GM23338 (cell line): ENCODE results near the gene RNH1. TPM values are rescaled to one million over a fixed set of nuclear protein-coding genes. Genes with fewer than 3 reads are reported as not detected.

ENCODE experiments used
- ATAC-seq: fragments of 200-7000 bp; cut with Tn5 transposase; 3 replicates; pipeline ENCODE4 v1.9.1; 2020
- DNase-seq: peaks from one replicate; pipeline ENCODE4 v3.0.0-alpha.2; 2015; ENCODE audit warnings: low spot score
- H2AFZ ChIP-seq: fragments of 200-600 bp; sonication (generic); 2 replicates; pipeline ENCODE4 v1.8.0; 2016; ENCODE audit warnings: antibody characterized with exemption, mild to moderate bottlenecking, moderate library complexity
- H3F3A ChIP-seq: fragments of 200-600 bp; sonication (generic); replicated peaks from 2 replicates; pipeline ENCODE4 v1.8.0; 2017; ENCODE audit warnings: antibody characterized with exemption, mixed run types, low read depth
- H3K27ac ChIP-seq: fragments of 200-600 bp; sonication (generic); 2 replicates; pipeline ENCODE4 v1.6.1; 2016; ENCODE audit warnings: low read depth
- H3K27me3 ChIP-seq: fragments of 200-600 bp; sonication (generic); 2 replicates; pipeline ENCODE4 v1.8.0; 2016; ENCODE audit warnings: mild to moderate bottlenecking, mixed run types, moderate library complexity; ENCODE audit not compliant: insufficient read depth
- H3K36me3 ChIP-seq: fragments of 200-600 bp; sonication (generic); 2 replicates; pipeline ENCODE4 v1.8.0; 2016; ENCODE audit warnings: mild to moderate bottlenecking; ENCODE audit not compliant: insufficient read depth
- H3K4me1 ChIP-seq: fragments of 200-600 bp; sonication (generic); 2 replicates; pipeline ENCODE4 v1.8.0; 2016; ENCODE audit warnings: mild to moderate bottlenecking, moderate library complexity; ENCODE audit not compliant: insufficient read depth
- H3K4me2 ChIP-seq: fragments of 200-600 bp; sonication (generic); 2 replicates; pipeline ENCODE4 v1.7.1; 2017; ENCODE audit warnings: mixed run types
- H3K4me3 ChIP-seq: fragments of 200-600 bp; sonication (generic); 2 replicates; pipeline ENCODE4 v1.6.1; 2016; ENCODE audit warnings: mixed run types
- H3K79me2 ChIP-seq: fragments of 200-600 bp; sonication (generic); replicated peaks from 2 replicates; pipeline ENCODE4 v1.8.0; 2017; ENCODE audit warnings: mild to moderate bottlenecking; ENCODE audit not compliant: insufficient read depth
- H3K9me2 ChIP-seq: fragments of 200-600 bp; sonication (generic); 2 replicates; pipeline ENCODE4 v1.8.0; 2017; ENCODE audit not compliant: insufficient read depth
- H4K20me1 ChIP-seq: fragments of 200-600 bp; sonication (generic); replicated peaks from 2 replicates; pipeline ENCODE4 v1.8.0; 2017; ENCODE audit warnings: mild to moderate bottlenecking; ENCODE audit not compliant: insufficient read depth
- H3K27ac Mint-ChIP-seq: 2 replicates; pipeline ENCODE4 v1.8.0; 2020; ENCODE audit warnings: inconsistent platforms, mild to moderate bottlenecking, moderate library complexity, mixed read lengths
- H3K27me3 Mint-ChIP-seq: 3 replicates; pipeline ENCODE4 v1.8.0; 2022; ENCODE audit warnings: low read depth, mild to moderate bottlenecking, moderate library complexity, mixed read lengths, inconsistent platforms; ENCODE audit not compliant: insufficient read depth, poor library complexity
- H3K36me3 Mint-ChIP-seq: 3 replicates; pipeline ENCODE4 v1.8.0; 2021; ENCODE audit warnings: low read depth, mild to moderate bottlenecking, inconsistent platforms, moderate library complexity, mixed read lengths
- H3K4me1 Mint-ChIP-seq: 3 replicates; pipeline ENCODE4 v1.8.0; 2020; ENCODE audit warnings: mild to moderate bottlenecking, inconsistent platforms, mixed read lengths
- H3K4me3 Mint-ChIP-seq: 3 replicates; pipeline ENCODE4 v1.8.0; 2021; ENCODE audit warnings: moderate library complexity, mild to moderate bottlenecking, inconsistent platforms, mixed read lengths
- H3K9me3 Mint-ChIP-seq: 3 replicates; pipeline ENCODE4 v1.8.0; 2020; ENCODE audit warnings: moderate library complexity, mild to moderate bottlenecking, inconsistent platforms, mixed read lengths
- CREB1 ChIP-seq: fragments of 250-450 bp; sonication (Bioruptor Pico); IDR thresholded peaks from 2 replicates; pipeline ENCODE4 v1.5.0; 2020; ENCODE audit warnings: low read depth, mild to moderate bottlenecking, moderate library complexity
- ETS1 ChIP-seq: IDR thresholded peaks from 2 replicates; pipeline ENCODE4 v1.6.1; 2016; ENCODE audit warnings: antibody characterized with exemption
- EZH2 ChIP-seq: fragments of 200-600 bp; sonication (generic); IDR thresholded peaks from one replicate; pipeline ENCODE4 v1.8.0; 2017; ENCODE audit warnings: antibody characterized with exemption, mild to moderate bottlenecking, low read depth; ENCODE audit not compliant: unreplicated experiment
- EZH2phosphoT487 ChIP-seq: fragments of 200-600 bp; sonication (generic); IDR thresholded peaks from one replicate; pipeline ENCODE4 v1.8.1; 2018; ENCODE audit warnings: antibody characterized with exemption; ENCODE audit not compliant: unreplicated experiment
- JUNB ChIP-seq: IDR thresholded peaks from one replicate; pipeline ENCODE4 v1.6.1; 2016; ENCODE audit warnings: antibody characterized with exemption; ENCODE audit not compliant: unreplicated experiment
- NANOG ChIP-seq: IDR thresholded peaks from 2 replicates; pipeline ENCODE4 v1.6.1; 2016; ENCODE audit warnings: antibody characterized with exemption, borderline replicate concordance
- POLR2AphosphoS5 ChIP-seq: IDR thresholded peaks from 2 replicates; pipeline ENCODE4 v1.6.1; 2016; ENCODE audit warnings: antibody characterized with exemption, low read depth
- STAT1 ChIP-seq: IDR thresholded peaks from one replicate; pipeline ENCODE4 v1.6.1; 2016; ENCODE audit warnings: antibody characterized with exemption; ENCODE audit not compliant: unreplicated experiment
- ZNF114 ChIP-seq: fragments of 250-450 bp; sonication (Bioruptor Pico); IDR thresholded peaks from 2 replicates; pipeline ENCODE4 v1.5.0; 2020; ENCODE audit warnings: mild to moderate bottlenecking, moderate library complexity
- ZNF331 ChIP-seq: fragments of 250-450 bp; sonication (Bioruptor Pico); IDR thresholded peaks from 2 replicates; pipeline ENCODE4 v1.5.0; 2020; ENCODE audit warnings: low read depth, mild to moderate bottlenecking, moderate library complexity
- ZNF462 ChIP-seq: fragments of 250-450 bp; sonication (Bioruptor Pico); IDR thresholded peaks from 2 replicates; pipeline ENCODE4 v1.5.0; 2020; ENCODE audit warnings: mild to moderate bottlenecking, moderate library complexity
- polyA plus RNA-seq: library from polyadenylated mRNA; unstranded; fragments of >200 nt; fragmentation: Nextera tagmentation; extraction: Ambion mirVana; gene quantifications from 2 replicates; pipeline ENCODE4 v1.2.1, GENCODE V29; 2016
- total RNA-seq: library from RNA; depleted of rRNA; stranded (reverse); fragments of >200 nt; shearing (Covaris generic); gene quantifications from 2 replicates; pipeline ENCODE4 v1.2.3, GENCODE V29; 2014
- TF ChIP-seq, protein P1 (sequence below): IDR thresholded peaks from one replicate; pipeline ENCODE4 v1.6.1; 2018; ENCODE audit warnings: antibody characterized with exemption; ENCODE audit not compliant: unreplicated experiment
- TF ChIP-seq, protein P2 (sequence below), 2 experiments: fragments of 200-600 bp in 1 of 2; sonication (generic) in 1 of 2; conservative IDR thresholded peaks; 2 replicates each; pipeline versions ENCODE4 v1.5.1 to v1.6.1; 2016 to 2017; ENCODE audit warnings: antibody characterized with exemption in 2 of 2, low read depth in 2 of 2, mild to moderate bottlenecking in 2 of 2, moderate library complexity in 1 of 2

The RNH1 gene
- total and polyA plus RNA-seq, 2 experiments from 2014 or later: 33.3 to 56.3 TPM

- Histone ChIP-seq H3K27me3 (no peaks in the 10 kb centered on the region), H3K27ac (no peak overlapping the region), H3K4me2 (no peak overlapping the region), H3K9me2 (no peaks in the 10 kb centered on the region), H3K79me2 (no peaks in the 10 kb centered on the region), H3K4me3 (no peak overlapping the region), H3K36me3 (no peaks in the 10 kb centered on the region), H3K4me1 (no peaks in the 10 kb centered on the region), H4K20me1 (no peaks in the 10 kb centered on the region), H2AFZ (no peak overlapping the region), H3F3A (no peaks in the 10 kb centered on the region)
- Mint-ChIP-seq H3K4me3 (no peak overlapping the region), H3K4me1 (no peaks in the 10 kb centered on the region), H3K9me3 (peaks cover 2% of the 10 kb centered on the region; the same call in 1 of the 3 replicates), H3K36me3 (peaks cover 11% of the 10 kb centered on the region), H3K27me3 (peaks cover 9% of the 10 kb centered on the region), H3K27ac (no peak overlapping the region)
- ATAC-seq (no peak), DNase-seq (no peak)
- TF ChIP-seq EZH2: no peak
- TF ChIP-seq ZNF331: no peak
- TF ChIP-seq EZH2phosphoT487: no peak
- TF ChIP-seq ZNF114 (CRISPR knock-in tag): no peak
- TF ChIP-seq NANOG: no peak
- no peak for TF ChIP-seq JUNB
- TF ChIP-seq, protein P1, sequence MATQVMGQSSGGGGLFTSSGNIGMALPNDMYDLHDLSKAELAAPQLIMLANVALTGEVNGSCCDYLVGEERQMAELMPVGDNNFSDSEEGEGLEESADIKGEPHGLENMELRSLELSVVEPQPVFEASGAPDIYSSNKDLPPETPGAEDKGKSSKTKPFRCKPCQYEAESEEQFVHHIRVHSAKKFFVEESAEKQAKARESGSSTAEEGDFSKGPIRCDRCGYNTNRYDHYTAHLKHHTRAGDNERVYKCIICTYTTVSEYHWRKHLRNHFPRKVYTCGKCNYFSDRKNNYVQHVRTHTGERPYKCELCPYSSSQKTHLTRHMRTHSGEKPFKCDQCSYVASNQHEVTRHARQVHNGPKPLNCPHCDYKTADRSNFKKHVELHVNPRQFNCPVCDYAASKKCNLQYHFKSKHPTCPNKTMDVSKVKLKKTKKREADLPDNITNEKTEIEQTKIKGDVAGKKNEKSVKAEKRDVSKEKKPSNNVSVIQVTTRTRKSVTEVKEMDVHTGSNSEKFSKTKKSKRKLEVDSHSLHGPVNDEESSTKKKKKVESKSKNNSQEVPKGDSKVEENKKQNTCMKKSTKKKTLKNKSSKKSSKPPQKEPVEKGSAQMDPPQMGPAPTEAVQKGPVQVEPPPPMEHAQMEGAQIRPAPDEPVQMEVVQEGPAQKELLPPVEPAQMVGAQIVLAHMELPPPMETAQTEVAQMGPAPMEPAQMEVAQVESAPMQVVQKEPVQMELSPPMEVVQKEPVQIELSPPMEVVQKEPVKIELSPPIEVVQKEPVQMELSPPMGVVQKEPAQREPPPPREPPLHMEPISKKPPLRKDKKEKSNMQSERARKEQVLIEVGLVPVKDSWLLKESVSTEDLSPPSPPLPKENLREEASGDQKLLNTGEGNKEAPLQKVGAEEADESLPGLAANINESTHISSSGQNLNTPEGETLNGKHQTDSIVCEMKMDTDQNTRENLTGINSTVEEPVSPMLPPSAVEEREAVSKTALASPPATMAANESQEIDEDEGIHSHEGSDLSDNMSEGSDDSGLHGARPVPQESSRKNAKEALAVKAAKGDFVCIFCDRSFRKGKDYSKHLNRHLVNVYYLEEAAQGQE: no peak
- TF ChIP-seq, protein P2, sequence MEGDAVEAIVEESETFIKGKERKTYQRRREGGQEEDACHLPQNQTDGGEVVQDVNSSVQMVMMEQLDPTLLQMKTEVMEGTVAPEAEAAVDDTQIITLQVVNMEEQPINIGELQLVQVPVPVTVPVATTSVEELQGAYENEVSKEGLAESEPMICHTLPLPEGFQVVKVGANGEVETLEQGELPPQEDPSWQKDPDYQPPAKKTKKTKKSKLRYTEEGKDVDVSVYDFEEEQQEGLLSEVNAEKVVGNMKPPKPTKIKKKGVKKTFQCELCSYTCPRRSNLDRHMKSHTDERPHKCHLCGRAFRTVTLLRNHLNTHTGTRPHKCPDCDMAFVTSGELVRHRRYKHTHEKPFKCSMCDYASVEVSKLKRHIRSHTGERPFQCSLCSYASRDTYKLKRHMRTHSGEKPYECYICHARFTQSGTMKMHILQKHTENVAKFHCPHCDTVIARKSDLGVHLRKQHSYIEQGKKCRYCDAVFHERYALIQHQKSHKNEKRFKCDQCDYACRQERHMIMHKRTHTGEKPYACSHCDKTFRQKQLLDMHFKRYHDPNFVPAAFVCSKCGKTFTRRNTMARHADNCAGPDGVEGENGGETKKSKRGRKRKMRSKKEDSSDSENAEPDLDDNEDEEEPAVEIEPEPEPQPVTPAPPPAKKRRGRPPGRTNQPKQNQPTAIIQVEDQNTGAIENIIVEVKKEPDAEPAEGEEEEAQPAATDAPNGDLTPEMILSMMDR (conservative IDR thresholded peaks at IDR 0.05; ENCODE audit: low read depth in 2 of 2): no peak
- TF ChIP-seq ETS1: no peak
- TF ChIP-seq CREB1 (CRISPR knock-in tag): no peak
- no peak for TF ChIP-seq ZNF462 (CRISPR knock-in tag)
- no peak for TF ChIP-seq STAT1
- TF ChIP-seq POLR2AphosphoS5: no peak
These were observed 16.7 kb downstream of the RNH1 start for GRCh38 chr11:490186-490929.
